Spleen (tissue), 7 donors: ENCODE results near the gene DYRK1B.

Source experiments
- CTCF ChIP-seq, 11 experiments: fragments of 200-600 bp in 7 of 11; fragments of 450-650 bp in 4 of 11; sonication (generic) in 4 of 11; IDR thresholded peaks in 8 of 11; conservative IDR thresholded peaks in 3 of 11; 1 replicate in 7 of 11; 2 replicates in 4 of 11; pipeline versions ENCODE4 v1.4.0 to v1.8.0; 2016 to 2021; ENCODE audit warnings: antibody characterized with exemption in 11 of 11, inconsistent platforms in 4 of 11, mild to moderate bottlenecking in 1 of 11
- POLR2AphosphoS5 ChIP-seq, 3 donors: sonication (generic); formaldehyde crosslinking; IDR thresholded peaks; one replicate each; pipeline ENCODE4 v1.5.1; 2017; ENCODE audit warnings: antibody characterized with exemption in 3 of 3
- donor health status: DM: no; HTN: no; CAD: no; lungs with moderate emphysema.
- donor health status: DM: no; HTN: no; CAD: no.
- donor health status: DM: no; HTN: no; CAD: no.

- TF ChIP-seq CTCF (IDR thresholded peaks at IDR 0.05 in 8 of 11, conservative IDR thresholded peaks at IDR 0.05 in 3 of 11) (no peak), POLR2AphosphoS5 (IDR thresholded peaks at IDR 0.05) (no peak)
Measured at GRCh38 chr19:39864118-39864517, 30.2 kb upstream of the DYRK1B start.
